GM12878 (cell line): ENCODE results near the gene NTM. TPM values are rescaled to one million over a fixed set of nuclear protein-coding genes. Genes with fewer than 3 reads are reported as not detected.

Source experiments
- ATAC-seq: fragments of 200-7000 bp; cut with Tn5 transposase; 3 replicates; pipeline ENCODE4 v1.9.1; 2020; ENCODE audit warnings: mild to moderate bottlenecking, moderate library complexity
- BruUV-seq: library from RNA; stranded (reverse); fragments of 400-500 nt; replicated peaks from 2 replicates; lab custom pipeline; 2021; lab: Mats Ljungman, UMichigan
- CTCF ChIA-PET: fragments of 300-600 bp; sonication (Branson Sonifier 250); formaldehyde crosslinking; extraction: SDS; loops from one replicate; lab custom pipeline; 2021; ENCODE audit warnings: inconsistent platforms; lab: Yijun Ruan, JAX
- POLR2A ChIA-PET: fragments of 350-600 bp; formaldehyde crosslinking; extraction: SDS; loops from one replicate; lab custom pipeline; 2021; ENCODE audit warnings: inconsistent platforms; lab: Charles Lee
- RAD21 ChIA-PET: fragments of 300-600 bp; sonication (Branson Sonifier 250); formaldehyde crosslinking; loops from one replicate; lab custom pipeline; 2023; ENCODE audit warnings: antibody characterized with exemption; ENCODE audit not compliant: unreplicated experiment; lab: Charles Lee
- SMC1A ChIA-PET: fragments of 300-600 bp; sonication (Branson Sonifier 250); formaldehyde crosslinking; loops from one replicate; lab custom pipeline; 2023; ENCODE audit not compliant: unreplicated experiment, uncharacterized antibody; lab: Charles Lee
- DNase-seq: peaks from one replicate; pipeline ENCODE4 v3.0.0-alpha.2; 2011; ENCODE audit warnings: low read depth, low spot score
- FAIRE-seq: peaks from 3 replicates; lab custom pipeline; 2011; peaks lifted over from hg19 to GRCh38; lab: Jason Lieb, UNC
- H2AFZ ChIP-seq: 2 replicates; pipeline ENCODE4 v1.6.0; 2011; ENCODE audit warnings: low read depth, low read length, control low read depth; ENCODE audit not compliant: control insufficient read depth
- H3K27ac ChIP-seq: 2 replicates; pipeline ENCODE4 v1.5.1; 2011; ENCODE audit warnings: control low read depth; ENCODE audit not compliant: control insufficient read depth, insufficient read depth
- H3K27me3 ChIP-seq, 2 experiments: replicated peaks in 1 of 2; 2 replicates each; pipeline versions ENCODE4 v1.6.0 to v1.6.1; 2011; ENCODE audit warnings: low read length in 1 of 2; ENCODE audit not compliant: control insufficient read depth in 2 of 2, insufficient read depth in 2 of 2
- H3K36me3 ChIP-seq, 2 experiments: 2 replicates each; pipeline ENCODE4 v1.5.1; 2011; ENCODE audit warnings: low read length in 1 of 2; ENCODE audit not compliant: control insufficient read depth in 2 of 2, insufficient read depth in 2 of 2
- H3K4me1 ChIP-seq: 2 replicates; pipeline ENCODE4 v1.6.1; 2011; ENCODE audit warnings: mild to moderate bottlenecking, low read length, moderate library complexity, mixed read lengths; ENCODE audit not compliant: control insufficient read depth, insufficient read depth
- H3K4me2 ChIP-seq: 2 replicates; pipeline ENCODE4 v1.6.0; 2011; ENCODE audit warnings: control low read depth; ENCODE audit not compliant: control insufficient read depth, insufficient read depth
- H3K4me3 ChIP-seq: fragments of 200-600 bp; sonication (generic); 2 replicates; pipeline ENCODE4 v1.5.1; 2016
- H3K79me2 ChIP-seq: 2 replicates; pipeline ENCODE4 v1.6.0; 2011; ENCODE audit warnings: low read length; ENCODE audit not compliant: control insufficient read depth, insufficient read depth
- H3K9ac ChIP-seq: 2 replicates; pipeline ENCODE4 v1.8.0; 2011; ENCODE audit warnings: low read length, control low read depth, mixed read lengths; ENCODE audit not compliant: control insufficient read depth, insufficient read depth
- H3K9me3 ChIP-seq: replicated peaks from 3 replicates; pipeline ENCODE4 v1.5.1; 2011; ENCODE audit warnings: mild to moderate bottlenecking, low read length; ENCODE audit not compliant: control insufficient read depth, insufficient read depth
- H4K20me1 ChIP-seq: 2 replicates; pipeline ENCODE4 v1.6.0; 2011; ENCODE audit not compliant: control insufficient read depth, insufficient read depth
- BACH1 ChIP-seq: fragments of 450-650 bp; IDR thresholded peaks from 2 replicates; pipeline ENCODE4 v1.6.1; 2017; ENCODE audit warnings: mild to moderate bottlenecking, borderline replicate concordance
- BHLHE40 ChIP-seq, 2 experiments: fragments of 450-650 bp in 1 of 2; IDR thresholded peaks; 2 replicates each; pipeline ENCODE4 v1.6.1; 2011 to 2017; ENCODE audit warnings: low read depth in 2 of 2, borderline replicate concordance in 1 of 2, improper control_type of control experiment in 1 of 2, low read length in 1 of 2, mild to moderate bottlenecking in 1 of 2
- CHD4 ChIP-seq: fragments of 200-600 bp; sonication (generic); IDR thresholded peaks from 2 replicates; pipeline ENCODE4 v1.6.1; 2016; ENCODE audit warnings: mild to moderate bottlenecking
- EGR1 ChIP-seq, 2 experiments: IDR thresholded peaks; 1 replicate in 1 of 2; 2 replicates in 1 of 2; pipeline ENCODE4 v1.6.1; 2011 to 2012; ENCODE audit warnings: low read depth in 2 of 2, low read length in 2 of 2, borderline replicate concordance in 1 of 2, mild to moderate bottlenecking in 1 of 2, moderate library complexity in 1 of 2
- HDAC2 ChIP-seq: fragments of 200-600 bp; sonication (generic); IDR thresholded peaks from 2 replicates; pipeline ENCODE4 v1.6.1; 2017
- IRF5 ChIP-seq: fragments of 450-650 bp; IDR thresholded peaks from 2 replicates; pipeline ENCODE4 v1.6.1; 2017; ENCODE audit warnings: borderline replicate concordance
- NR2C1 ChIP-seq: fragments of 450-650 bp; IDR thresholded peaks from 2 replicates; pipeline ENCODE4 v1.6.1; 2017; ENCODE audit warnings: antibody characterized with exemption, mild to moderate bottlenecking, moderate library complexity
- SREBF2 ChIP-seq: IDR thresholded peaks from 2 replicates; pipeline ENCODE4 v1.6.1; 2012; ENCODE audit warnings: mild to moderate bottlenecking, low read length
- STAT1 ChIP-seq: fragments of 450-650 bp; conservative IDR thresholded peaks from 2 replicates; pipeline ENCODE4 v1.6.1; 2014; ENCODE audit warnings: antibody characterized with exemption, mild to moderate bottlenecking
- TCF12 ChIP-seq: IDR thresholded peaks from 2 replicates; pipeline ENCODE4 v1.6.1; 2011; ENCODE audit warnings: low read depth, mild to moderate bottlenecking, low read length
- WRNIP1 ChIP-seq: IDR thresholded peaks from 2 replicates; pipeline ENCODE4 v1.6.1; 2011; ENCODE audit warnings: low read depth, low read length, improper control_type of control experiment, borderline replicate concordance
- ZBTB11 ChIP-seq: fragments of 450-650 bp; formaldehyde crosslinking; IDR thresholded peaks from 2 replicates; pipeline ENCODE4 v1.5.0; 2022; ENCODE audit warnings: mild to moderate bottlenecking, missing genetic modification characterization
- WGBS: methylation state at CpG from one replicate; pipeline ENCODE4 v1.1.6; 2016; ENCODE audit warnings: low lambda C conversion rate; ENCODE audit not compliant: insufficient replicate concordance, insufficient coverage; ENCODE audit errors: missing lambda C conversion rate; 5-methylcytosine and 5-hydroxymethylcytosine counted together
- in situ Hi-C: fragments of 300-500 bp; cut with MboI; formaldehyde crosslinking; loops from 9 replicates; pipeline ENCODE4 v1.14.3; 2018; ENCODE audit warnings: mixed read lengths
- intact Hi-C: fragments of 100-400 bp; cut with micrococcal nuclease; formaldehyde crosslinking; loops from one replicate; pipeline ENCODE4 v1.14.2; 2022; ENCODE audit not compliant: unreplicated experiment
- polyA plus RNA-seq, 11 experiments: library from polyadenylated mRNA; depleted of rRNA in 4 of 11; unstranded in 6 of 11; stranded (reverse) in 5 of 11; fragments of >200 nt; fragmentation: Nextera tagmentation in 4 of 11; fragmentation: Illumina TruSeq in 1 of 11; extraction: Ambion mirVana in 4 of 11; extraction: Trizol in 1 of 11; gene quantifications; 1 replicate in 1 of 11; 2 replicates in 10 of 11; pipeline versions ENCODE4 v1.2.1 to v1.2.3, GENCODE V29; 2011 to 2016; ENCODE audit warnings: inconsistent platforms in 2 of 11, missing spikeins in 2 of 11, low read depth in 1 of 11
- total RNA-seq, 4 experiments: library from RNA; depleted of rRNA in 3 of 4; stranded (reverse); fragments of >200 nt in 3 of 4; fragmentation: Illumina TruSeq in 1 of 4; extraction: Trizol in 1 of 4; gene quantifications; 2 replicates each; pipeline versions ENCODE4 v1.2.1 to v1.2.3, GENCODE V29; 2013 to 2021
- TF ChIP-seq, protein P1 (sequence below): IDR thresholded peaks from 2 replicates; pipeline ENCODE4 v1.6.1; 2011; ENCODE audit warnings: low read depth, low read length, improper control_type of control experiment, borderline replicate concordance
- TF ChIP-seq, protein P2 (sequence below): fragments of 450-650 bp; IDR thresholded peaks from 2 replicates; pipeline ENCODE4 v1.6.1; 2016; ENCODE audit warnings: mild to moderate bottlenecking

NTM gene
- total and polyA plus RNA-seq, 10 of the 15 experiments (the other 5 are each of a cell fraction or from before 2014, with no cell fraction given): not detected

GRCh38 chr11:132036220-132036619 is 665.8 kb downstream of the NTM start (continued):
- TF ChIP-seq HDAC2: no peak
- no peak for TF ChIP-seq NR2C1

GRCh38 chr11:132036746-132037466 is 666.5 kb downstream of the NTM start:
- no peak overlapping the region for H3K4me2 ChIP-seq

More at GRCh38 chr11:132036746-132037466, 666.5 kb downstream of the NTM start:
- Histone ChIP-seq H3K79me2 (no peaks in the 10 kb centered on the region), H3K4me1 (no peaks in the 10 kb centered on the region)
- TF ChIP-seq CHD4 (no peak), HDAC2 (no peak), IRF5 (no peak), STAT1 (no peak), ZBTB11 (no peak), SREBF2 (no peak), EGR1 (IDR thresholded peaks at IDR 0.05; ENCODE audit: borderline replicate concordance in 1 of 2, low read depth in 2 of 2, low read length in 2 of 2) (no peak), BACH1 (no peak), WRNIP1 (no peak), TCF12 (no peak), BHLHE40 (IDR thresholded peaks at IDR 0.05; ENCODE audit: borderline replicate concordance in 1 of 2, low read depth in 2 of 2, low read length in 1 of 2) (no peak)
- TF ChIP-seq, protein P1, sequence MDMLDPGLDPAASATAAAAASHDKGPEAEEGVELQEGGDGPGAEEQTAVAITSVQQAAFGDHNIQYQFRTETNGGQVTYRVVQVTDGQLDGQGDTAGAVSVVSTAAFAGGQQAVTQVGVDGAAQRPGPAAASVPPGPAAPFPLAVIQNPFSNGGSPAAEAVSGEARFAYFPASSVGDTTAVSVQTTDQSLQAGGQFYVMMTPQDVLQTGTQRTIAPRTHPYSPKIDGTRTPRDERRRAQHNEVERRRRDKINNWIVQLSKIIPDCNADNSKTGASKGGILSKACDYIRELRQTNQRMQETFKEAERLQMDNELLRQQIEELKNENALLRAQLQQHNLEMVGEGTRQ: no peak
- TF ChIP-seq, protein P2, sequence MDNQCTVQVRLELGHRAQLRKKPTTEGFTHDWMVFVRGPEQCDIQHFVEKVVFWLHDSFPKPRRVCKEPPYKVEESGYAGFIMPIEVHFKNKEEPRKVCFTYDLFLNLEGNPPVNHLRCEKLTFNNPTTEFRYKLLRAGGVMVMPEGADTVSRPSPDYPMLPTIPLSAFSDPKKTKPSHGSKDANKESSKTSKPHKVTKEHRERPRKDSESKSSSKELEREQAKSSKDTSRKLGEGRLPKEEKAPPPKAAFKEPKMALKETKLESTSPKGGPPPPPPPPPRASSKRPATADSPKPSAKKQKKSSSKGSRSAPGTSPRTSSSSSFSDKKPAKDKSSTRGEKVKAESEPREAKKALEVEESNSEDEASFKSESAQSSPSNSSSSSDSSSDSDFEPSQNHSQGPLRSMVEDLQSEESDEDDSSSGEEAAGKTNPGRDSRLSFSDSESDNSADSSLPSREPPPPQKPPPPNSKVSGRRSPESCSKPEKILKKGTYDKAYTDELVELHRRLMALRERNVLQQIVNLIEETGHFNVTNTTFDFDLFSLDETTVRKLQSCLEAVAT: no peak
- TF ChIP-seq, all 136 proteins: peak for 0
- DNase-seq (no peak), ATAC-seq (no peak), FAIRE-seq (no peak)
- Histone ChIP-seq H4K20me1 (no peaks in the 10 kb centered on the region), H3K27me3 (no peaks in the 10 kb centered on the region; a peak in 2 of 4 replicates), H3K27ac (no peak overlapping the region), H2AFZ (no peak overlapping the region), H3K4me3 (no peak overlapping the region), H3K9ac (no peak overlapping the region), H3K36me3 (no peaks in the 10 kb centered on the region), H3K9me3 (no peaks in the 10 kb centered on the region)
- WGBS: 8% methylated on average over 4 of the region's 4 CpGs
- no TSS peak for BruUV-seq
- RAD21 ChIA-PET: no interaction called here
- intact Hi-C loops (loop anchor here (10.0 kb wide), 1 partner anchor 342 kb away; no protein-coding TSS in a partner anchor), in situ Hi-C loops (no loop called here)
- POLR2A ChIA-PET: no interaction called here
- SMC1A ChIA-PET: interaction anchor here (1.4 kb wide), 1 partner anchor 167 kb away, joined by 4 read pairs; no protein-coding TSS in a partner anchor
- CTCF ChIA-PET: no interaction called here
